T-helper 22 cell (primary cell): Measurements from ENCODE around the gene GPR85.
"Not testable (repeated sequence)": the region's sequence is repeated elsewhere in the genome, so short reads cannot be mapped to it uniquely, and the experiment has no call there.

Source experiments
- DNase-seq: peaks from one replicate; pipeline ENCODE4 v3.0.0-alpha.2; 2020; ENCODE audit warnings: low read depth

GPR85 gene

GRCh38 chr7:113086431-113086888, at the start of gene GPR85:
Gene GPR85, minus strand, starts transcription at chr7:113086827. Its CDS starts 2,106 bp downstream, at chr7:113084721.
- peak; percentile 1 for DNase-seq

GRCh38 chr7:113134025-113134424, 47.4 kb upstream of the GPR85 start:
- DNase-seq: no peak

GRCh38 chr7:113131367-113131766, 44.7 kb upstream of the GPR85 start:
- DNase-seq: no peak

- DNase-seq: no peak
These were observed 41.4 kb upstream of the GPR85 start for GRCh38 chr7:113128031-113128430.

GRCh38 chr7:113125728-113126127, 39.1 kb upstream of the GPR85 start:
- DNase-seq: no peak

GRCh38 chr7:113122744-113123143, 36.1 kb upstream of the GPR85 start:
- no peak for DNase-seq

- no peak for DNase-seq
These were observed 34.0 kb upstream of the GPR85 start for GRCh38 chr7:113120647-113121046.

GRCh38 chr7:113119429-113119828, 32.8 kb upstream of the GPR85 start:
- DNase-seq: no peak

GRCh38 chr7:113118074-113118959, 31.7 kb upstream of the GPR85 start, which contains the start of gene SMIM30:
Gene SMIM30, minus strand, starts transcription at chr7:113118554. Its CDS starts 976 bp downstream, at chr7:113117578.
- peak; percentile 75 for DNase-seq

- DNase-seq: not testable (repeated sequence)
These were observed 30.7 kb upstream of the GPR85 start for GRCh38 chr7:113117374-113117774.

- DNase-seq: no peak
These were observed 27.3 kb upstream of the GPR85 start for GRCh38 chr7:113113912-113114311.

- DNase-seq: no peak
These were observed 23.1 kb upstream of the GPR85 start for GRCh38 chr7:113109718-113110117.

- no peak for DNase-seq
These were observed 13.5 kb upstream of the GPR85 start for GRCh38 chr7:113100121-113100603.

- no peak for DNase-seq
These were observed 12.8 kb upstream of the GPR85 start for GRCh38 chr7:113099284-113099919.

- DNase-seq: no peak
These were observed 8.1 kb upstream of the GPR85 start for GRCh38 chr7:113094517-113095249.

GRCh38 chr7:113093561-113093960, 6.9 kb upstream of the GPR85 start:
- no peak for DNase-seq

GRCh38 chr7:113092762-113093161, 6.1 kb upstream of the GPR85 start:
- no peak for DNase-seq

GRCh38 chr7:113087071-113087998, 708 bp upstream of the GPR85 start:
- no peak for DNase-seq

- DNase-seq: no peak
These were observed 741 bp downstream of the GPR85 start for GRCh38 chr7:113085781-113086390.

GRCh38 chr7:113084496-113085172, 2.0 kb downstream of the GPR85 start:
- DNase-seq: no peak
